Measurements from ENCODE around the gene OTUD7B. TPM values are rescaled to one million over a fixed set of nuclear protein-coding genes. Genes with fewer than 3 reads are reported as not detected.
"Not testable (repeated sequence)": the region's sequence is repeated elsewhere in the genome, so short reads cannot be mapped to it uniquely, and the experiment has no call there.

The OTUD7B gene
- total RNA-seq, 4 donors from 2014 or later: 9.7 to 44.9 (median 28.8) TPM

DNA sequence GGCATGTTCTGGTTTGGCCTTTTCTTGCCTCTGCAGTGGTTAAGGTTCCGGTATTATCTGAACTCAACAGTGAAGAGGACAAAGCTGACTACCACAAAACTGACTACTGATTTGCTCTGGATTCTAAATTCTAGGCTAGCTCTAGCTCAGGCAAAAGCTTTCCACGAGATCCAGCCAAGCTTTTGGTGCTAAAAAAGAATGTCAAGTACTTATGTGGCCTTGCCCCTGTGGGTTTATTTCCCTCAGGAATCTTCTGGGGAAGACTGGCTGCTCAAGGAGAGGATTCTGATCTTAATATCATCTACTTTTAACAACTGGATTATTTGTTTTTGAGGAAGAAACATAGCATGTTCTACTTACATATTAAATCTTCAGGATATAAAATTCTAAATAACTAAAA is 47.8 kb downstream of the OTUD7B start:
- no peak overlapping the region for H3K4me3 ChIP-seq
- no peaks in the 10 kb centered on the region for H3K27me3 ChIP-seq
- H3K36me3 ChIP-seq: no peaks in the 10 kb centered on the region
- H3K9me3 ChIP-seq: no peaks in the 10 kb centered on the region
- peak overlapping the region in 1 of 2 donors; percentile 37 for H3K27ac ChIP-seq
- TF ChIP-seq POLR2A (IDR thresholded peaks at IDR 0.05) (no peak), CTCF (IDR thresholded peaks at IDR 0.05) (no peak)
- H3K4me1 ChIP-seq: no peaks in the 10 kb centered on the region
- no peak for DNase-seq
- intact Hi-C loops (cut with DNase I; ENCODE audit: low total_unique reads): loop anchor here (5.0 to 10.0 kb wide), 2 partner anchors 90 to 212 kb away; no protein-coding TSS in a partner anchor

DNA sequence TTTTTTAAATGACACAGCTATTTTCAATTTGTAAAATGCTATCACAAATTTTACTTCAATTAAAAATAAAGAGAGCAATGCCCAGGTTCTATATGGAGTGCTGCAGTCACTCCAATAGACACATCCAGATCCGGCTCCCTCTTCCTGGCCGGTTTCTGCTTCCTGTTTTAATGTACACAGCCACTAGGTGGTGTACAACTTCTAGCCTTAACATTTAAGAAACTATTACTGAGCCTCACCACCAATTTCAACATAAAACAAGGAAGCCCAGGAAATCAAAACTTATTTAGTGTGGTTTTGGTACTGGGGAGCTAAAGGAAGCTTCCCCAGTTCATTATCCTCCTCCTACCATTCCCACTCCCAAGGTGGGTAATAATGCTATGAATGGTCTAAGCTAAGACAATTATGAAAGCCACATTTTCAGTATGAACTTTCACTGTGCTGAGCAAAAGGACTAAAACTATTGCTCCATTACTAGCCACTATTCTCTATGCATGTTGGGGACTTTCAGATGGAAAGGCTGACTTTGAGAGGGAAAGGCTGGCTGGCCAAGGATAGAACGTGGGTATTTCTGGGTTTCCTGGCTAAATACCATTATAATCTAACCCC is 48.4 kb downstream of the OTUD7B start:
- no peaks in the 10 kb centered on the region for H3K27me3 ChIP-seq
- DNase-seq: peak; percentile 46 to 60
- intact Hi-C loops (cut with DNase I; ENCODE audit: low total_unique reads): loop anchor here (5.0 to 10.0 kb wide), 2 partner anchors 90 to 213 kb away; no protein-coding TSS in a partner anchor
- peak overlapping the region; percentile 11 to 37 for H3K27ac ChIP-seq
- no peak overlapping the region for H3K4me3 ChIP-seq
- TF ChIP-seq CTCF (IDR thresholded peaks at IDR 0.05): peak; percentile 79 to 86 (median 84)
- no peak for TF ChIP-seq POLR2A (IDR thresholded peaks at IDR 0.05)
- H3K36me3 ChIP-seq: no peaks in the 10 kb centered on the region
- no peaks in the 10 kb centered on the region for H3K4me1 ChIP-seq
- no peaks in the 10 kb centered on the region for H3K9me3 ChIP-seq

DNA sequence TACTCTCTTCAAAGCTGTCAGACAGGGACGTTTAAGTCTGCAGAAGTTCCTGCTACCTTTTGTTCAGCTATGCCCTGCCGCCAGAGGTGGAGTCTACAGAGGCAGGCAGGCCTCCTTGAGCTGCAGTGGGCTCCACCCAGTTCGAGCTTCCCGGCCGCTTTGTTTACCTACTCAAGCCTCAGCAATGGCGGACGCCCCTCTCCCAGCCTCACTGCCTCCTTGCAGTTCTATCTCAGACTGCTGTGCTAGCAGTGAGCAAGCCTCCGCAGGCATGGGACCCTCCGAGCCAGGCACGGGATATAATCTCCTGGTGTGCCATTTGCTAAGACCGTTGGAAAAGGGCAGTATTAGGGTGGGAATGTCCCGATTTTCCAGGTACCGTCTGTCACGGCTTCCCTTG is 53.0 kb downstream of the OTUD7B start:
- H3K36me3 ChIP-seq; H3K27ac ChIP-seq; H3K9me3 ChIP-seq; H3K4me3 ChIP-seq; DNase-seq; intact Hi-C loops (cut with DNase I; ENCODE audit: low total_unique reads); H3K27me3 ChIP-seq; H3K4me1 ChIP-seq: not testable (repeated sequence)

- H3K36me3 ChIP-seq: no peaks in the 10 kb centered on the region
- H3K27me3 ChIP-seq: no peaks in the 10 kb centered on the region
- TF ChIP-seq POLR2A (IDR thresholded peaks at IDR 0.05) (no peak), CTCF (IDR thresholded peaks at IDR 0.05) (no peak)
- H3K27ac ChIP-seq: no peak overlapping the region
- H3K9me3 ChIP-seq: no peaks in the 10 kb centered on the region
- H3K4me1 ChIP-seq: no peaks in the 10 kb centered on the region
- no peak for DNase-seq
- no peak overlapping the region for H3K4me3 ChIP-seq
- intact Hi-C loops (cut with DNase I; ENCODE audit: low total_unique reads): no loop called here
These were observed 60.6 kb downstream of the OTUD7B start for GRCh38 chr1:149949911-149950310.

- no peaks in the 10 kb centered on the region for H3K27me3 ChIP-seq
- no peaks in the 10 kb centered on the region for H3K9me3 ChIP-seq
- intact Hi-C loops (cut with DNase I; ENCODE audit: low total_unique reads): no loop called here
- no peak overlapping the region for H3K27ac ChIP-seq
- H3K36me3 ChIP-seq: no peaks in the 10 kb centered on the region
- no peak overlapping the region for H3K4me3 ChIP-seq
- TF ChIP-seq CTCF (IDR thresholded peaks at IDR 0.05): no peak
- no peak for TF ChIP-seq POLR2A (IDR thresholded peaks at IDR 0.05)
- DNase-seq: no peak
- H3K4me1 ChIP-seq: no peaks in the 10 kb centered on the region
These were observed 65.3 kb downstream of the OTUD7B start for GRCh38 chr1:149945206-149945605.
